GM19397 (cell line): ENCODE data around the gene PDE10A.
"Not testable (repeated sequence)": the region's sequence is repeated elsewhere in the genome, so short reads cannot be mapped to it uniquely, and the experiment has no call there.

Experiments used
- ATAC-seq: cut with Tn5 transposase; IDR thresholded peaks from one replicate; pipeline ENCODE4 v1.9.1; 2021; ENCODE audit warnings: mild to moderate bottlenecking, moderate library complexity; ENCODE audit not compliant: unreplicated experiment

Gene PDE10A

GRCh38 chr6:165486183-165487137 lies 176.6 kb downstream of the PDE10A start:
- no peak for ATAC-seq

GRCh38 chr6:165484178-165484889 lies 178.7 kb downstream of the PDE10A start:
- ATAC-seq = no peak

GRCh38 chr6:165481921-165482320 lies 181.1 kb downstream of the PDE10A start:
- ATAC-seq = no peak

GRCh38 chr6:165480916-165481315 lies 182.1 kb downstream of the PDE10A start:
- no peak for ATAC-seq

GRCh38 chr6:165478581-165478980 lies 184.5 kb downstream of the PDE10A start:
- ATAC-seq = no peak

GRCh38 chr6:165469483-165469882 lies 193.6 kb downstream of the PDE10A start:
- no peak for ATAC-seq

GRCh38 chr6:165468340-165469235 lies 194.5 kb downstream of the PDE10A start:
- no peak for ATAC-seq

GRCh38 chr6:165463499-165463898 lies 199.5 kb downstream of the PDE10A start:
- not testable (repeated sequence) for ATAC-seq

GRCh38 chr6:165459605-165460301 lies 203.3 kb downstream of the PDE10A start:
- ATAC-seq = not testable (repeated sequence)

- no peak for ATAC-seq
Measured at GRCh38 chr6:165458134-165458533, 204.9 kb downstream of the PDE10A start.

GRCh38 chr6:165456286-165456685 lies 206.8 kb downstream of the PDE10A start:
- ATAC-seq = no peak

- no peak for ATAC-seq
Measured at GRCh38 chr6:165455488-165455887, 207.6 kb downstream of the PDE10A start.

- ATAC-seq = no peak
Measured at GRCh38 chr6:165453395-165453794, 209.6 kb downstream of the PDE10A start.

GRCh38 chr6:165451838-165452237 lies 211.2 kb downstream of the PDE10A start:
- no peak for ATAC-seq

- no peak for ATAC-seq
Measured at GRCh38 chr6:165448210-165448609, 214.8 kb downstream of the PDE10A start.

- ATAC-seq = no peak
Measured at GRCh38 chr6:165447141-165447540, 215.9 kb downstream of the PDE10A start.

GRCh38 chr6:165446331-165446730 lies 216.7 kb downstream of the PDE10A start:
- no peak for ATAC-seq

- no peak for ATAC-seq
Measured at GRCh38 chr6:165443462-165443861, 219.6 kb downstream of the PDE10A start.

- ATAC-seq = no peak
Measured at GRCh38 chr6:165441181-165441580, 221.9 kb downstream of the PDE10A start.

GRCh38 chr6:165439928-165440554 lies 223.0 kb downstream of the PDE10A start:
- no peak for ATAC-seq
